HepG2 (cell line): ENCODE results near the gene CDH11. TPM values are rescaled to one million over a fixed set of nuclear protein-coding genes. Genes with fewer than 3 reads are reported as not detected.

Source experiments
- ATAC-seq: fragments of 200-7000 bp; cut with Tn5 transposase; 3 replicates; pipeline ENCODE4 v1.9.1; 2020; ENCODE audit warnings: mild to moderate bottlenecking, moderate library complexity
- BruUV-seq: library from RNA; stranded (reverse); fragments of 400-500 nt; replicated peaks from 2 replicates; lab custom pipeline; 2021; lab: Mats Ljungman, UMichigan
- CTCF ChIA-PET: fragments of 300-600 bp; formaldehyde crosslinking; extraction: SDS; loops from one replicate; lab custom pipeline; 2021; ENCODE audit warnings: low total read pairs, inconsistent platforms, low intra/inter-chr PET ratio; lab: Yijun Ruan, JAX
- POLR2A ChIA-PET: fragments of 350-600 bp; sonication (Branson Sonifier 250); formaldehyde crosslinking; loops from one replicate; lab custom pipeline; 2020; ENCODE audit warnings: antibody characterized with exemption, inconsistent platforms; lab: Yijun Ruan, JAX
- DNase-seq: peaks from one replicate; pipeline ENCODE4 v3.0.0-alpha.2; 2015; ENCODE audit warnings: low spot score
- FAIRE-seq: peaks from 3 replicates; lab custom pipeline; 2011; peaks lifted over from hg19 to GRCh38; lab: Jason Lieb, UNC
- H2AFZ ChIP-seq: one replicate; pipeline ENCODE4 v1.6.1; 2011; ENCODE audit warnings: low read length, inconsistent platforms
- H3K27ac ChIP-seq: fragments of 300-600 bp; 3 replicates; pipeline ENCODE4 v1.8.0; 2011; ENCODE audit warnings: mixed run types, mild to moderate bottlenecking, mixed read lengths, low read length, inconsistent platforms; ENCODE audit not compliant: insufficient read depth; ENCODE audit errors: extremely low read length
- H3K27me3 ChIP-seq, 2 experiments: fragments of 200-600 bp in 1 of 2; 2 replicates in 1 of 2; 3 replicates in 1 of 2; pipeline versions ENCODE4 v1.6.0 to v1.8.0; 2011; ENCODE audit warnings: low read length in 2 of 2, mild to moderate bottlenecking in 2 of 2, moderate library complexity in 2 of 2, inconsistent platforms in 1 of 2; ENCODE audit not compliant: insufficient read depth in 2 of 2, control insufficient read depth in 1 of 2
- H3K36me3 ChIP-seq, 2 experiments: fragments of 200-600 bp in 1 of 2; replicated peaks in 1 of 2; 2 replicates in 1 of 2; 3 replicates in 1 of 2; pipeline versions ENCODE4 v1.5.1 to v1.8.0; 2011; ENCODE audit warnings: low read length in 2 of 2, inconsistent platforms in 1 of 2; ENCODE audit not compliant: insufficient read depth in 2 of 2, control insufficient read depth in 1 of 2
- H3K4me1 ChIP-seq: 2 replicates; pipeline ENCODE4 v1.5.1; 2012; ENCODE audit warnings: low read length, inconsistent platforms; ENCODE audit not compliant: insufficient read depth
- H3K4me2 ChIP-seq: 2 replicates; pipeline ENCODE4 v1.6.0; 2011; ENCODE audit warnings: low read depth, low read length, inconsistent platforms
- H3K4me3 ChIP-seq, 3 experiments: fragments of 200-600 bp in 1 of 3; sonication (generic), shearing (Covaris generic) in 1 of 3; replicated peaks in 1 of 3; 2 replicates each; pipeline ENCODE4 v1.5.1; 2011 to 2016; ENCODE audit warnings: low read length in 3 of 3, inconsistent platforms in 2 of 3, low read depth in 2 of 3, mild to moderate bottlenecking in 2 of 3, control low read depth in 1 of 3, mixed read lengths in 1 of 3; ENCODE audit not compliant: insufficient read depth in 1 of 3
- H3K79me2 ChIP-seq: one replicate; pipeline ENCODE4 v1.6.1; 2011; ENCODE audit warnings: low read length, inconsistent platforms; ENCODE audit not compliant: insufficient read depth
- H3K9ac ChIP-seq: 2 replicates; pipeline ENCODE4 v1.6.0; 2011; ENCODE audit warnings: mild to moderate bottlenecking, low read depth, low read length, inconsistent platforms; ENCODE audit not compliant: insufficient read depth
- H3K9me3 ChIP-seq: 2 replicates; pipeline ENCODE4 v1.5.1; 2012; ENCODE audit warnings: mild to moderate bottlenecking, low read length
- H4K20me1 ChIP-seq: 2 replicates; pipeline ENCODE4 v1.6.0; 2011; ENCODE audit warnings: inconsistent platforms, mild to moderate bottlenecking, low read length, moderate library complexity; ENCODE audit not compliant: insufficient read depth
- ARHGAP35 ChIP-seq: sonication (generic); formaldehyde crosslinking; IDR thresholded peaks from 2 replicates; pipeline ENCODE4 v1.9.0; 2022; ENCODE audit warnings: mild to moderate bottlenecking, inconsistent platforms, moderate library complexity, missing genetic modification reagents, borderline replicate concordance
- KLF13 ChIP-seq: sonication (generic); formaldehyde crosslinking; IDR thresholded peaks from 2 replicates; pipeline ENCODE4 v1.4.0; 2020; ENCODE audit warnings: mild to moderate bottlenecking, missing genetic modification reagents
- KMT2B ChIP-seq: IDR thresholded peaks from 2 replicates; pipeline ENCODE4 v1.6.1; 2016; ENCODE audit warnings: missing genetic modification reagents, missing compliant biosample characterization
- RBAK ChIP-seq: sonication (generic); formaldehyde crosslinking; IDR thresholded peaks from 2 replicates; pipeline ENCODE4 v1.5.1; 2020; ENCODE audit warnings: mild to moderate bottlenecking, missing genetic modification reagents
- SRF ChIP-seq: IDR thresholded peaks from 2 replicates; pipeline ENCODE4 v1.6.1; 2011; ENCODE audit warnings: mild to moderate bottlenecking, low read depth, low read length, moderate library complexity
- ZNF136 ChIP-seq: sonication (generic); formaldehyde crosslinking; IDR thresholded peaks from 2 replicates; pipeline ENCODE4 v1.8.1; 2022; ENCODE audit warnings: low read depth, mild to moderate bottlenecking, moderate library complexity, missing genetic modification reagents
- ZNF337 ChIP-seq: sonication (generic); formaldehyde crosslinking; IDR thresholded peaks from 2 replicates; pipeline ENCODE4 v1.5.1; 2020; ENCODE audit warnings: missing genetic modification reagents, low read depth, mild to moderate bottlenecking, borderline replicate concordance
- ZNF562 ChIP-seq: sonication (generic); formaldehyde crosslinking; IDR thresholded peaks from 2 replicates; pipeline ENCODE4 v1.8.0; 2022; ENCODE audit warnings: missing genetic modification reagents, borderline replicate concordance
- ZNF570 ChIP-seq: sonication (generic); formaldehyde crosslinking; IDR thresholded peaks from 2 replicates; pipeline ENCODE4 v1.4.0; 2020; ENCODE audit warnings: mild to moderate bottlenecking, missing genetic modification reagents, borderline replicate concordance
- ZSCAN20 ChIP-seq: sonication (generic); formaldehyde crosslinking; IDR thresholded peaks from 2 replicates; pipeline ENCODE4 v1.4.0; 2020; ENCODE audit warnings: missing genetic modification reagents, mild to moderate bottlenecking, borderline replicate concordance
- WGBS: methylation state at CpG from one replicate; pipeline ENCODE4 v1.1.6; 2017; ENCODE audit warnings: low lambda C conversion rate; 5-methylcytosine and 5-hydroxymethylcytosine counted together
- in situ Hi-C: cut with HindIII; loops from 2 replicates; pipeline ENCODE4 v1.10.0; 2017; ENCODE audit warnings: low pct_unique_long_range_greater_than_20kb; ENCODE audit not compliant: extremely low pct_ligation_motif_present
- intact Hi-C: fragments of 100-400 bp; cut with micrococcal nuclease; formaldehyde crosslinking; loops from one replicate; pipeline ENCODE4 v1.10.0; 2022; ENCODE audit not compliant: unreplicated experiment
- polyA plus RNA-seq, 8 experiments: library from polyadenylated mRNA; depleted of rRNA in 3 of 8; stranded (reverse) in 7 of 8; unstranded in 1 of 8; fragments of >200 nt; fragmentation: Illumina TruSeq in 4 of 8; extraction: Trizol in 4 of 8; gene quantifications; 2 replicates each; pipeline versions ENCODE4 v1.2.1 to v1.2.3, GENCODE V29; 2011 to 2016; ENCODE audit warnings: low read depth in 4 of 8, missing spikeins in 1 of 8, mixed read lengths in 1 of 8; ENCODE audit not compliant: insufficient read depth in 1 of 8
- total RNA-seq, 5 experiments: library from RNA; depleted of rRNA; stranded (reverse); fragments of >200 nt; fragmentation: Illumina TruSeq; extraction: Trizol; gene quantifications; 2 replicates each; pipeline ENCODE4 v1.2.3, GENCODE V29; 2016; ENCODE audit warnings: low read depth in 1 of 5
- TF ChIP-seq, protein P1 (sequence below): sonication (generic); formaldehyde crosslinking; IDR thresholded peaks from 2 replicates; pipeline ENCODE4 v1.8.0; 2022; ENCODE audit warnings: missing genetic modification reagents, mild to moderate bottlenecking, borderline replicate concordance
- TF ChIP-seq, protein P2 (sequence below): IDR thresholded peaks from 2 replicates; pipeline ENCODE4 v1.6.1; 2016
- TF ChIP-seq, protein P3 (sequence below): sonication (generic); formaldehyde crosslinking; IDR thresholded peaks from 2 replicates; pipeline ENCODE4 v1.4.0; 2020; ENCODE audit warnings: missing genetic modification reagents

Gene CDH11
- total and polyA plus RNA-seq, 2 of the 13 experiments (the other 11 are each of a cell fraction or from before 2014, with no cell fraction given), result not detected

DNA sequence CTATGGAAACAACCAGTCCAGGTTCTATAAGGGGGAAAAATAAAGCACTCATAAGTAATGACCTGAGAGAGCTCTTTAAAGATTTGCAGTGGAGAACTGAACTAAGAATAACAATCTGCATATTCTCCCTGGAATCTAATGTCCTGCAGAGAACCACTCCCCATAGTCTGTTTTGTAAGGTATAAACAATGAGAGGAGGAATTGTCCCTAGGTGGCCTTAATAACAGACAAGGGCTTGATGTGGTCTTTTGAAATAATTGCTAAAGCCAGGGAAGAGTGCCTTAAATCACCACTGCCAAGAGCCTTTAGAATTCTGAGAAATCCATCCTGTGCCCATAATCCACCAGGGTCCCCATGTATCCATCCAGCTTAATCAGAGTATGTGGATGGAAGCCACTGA lies 106.3 kb downstream of the CDH11 start:
- Histone ChIP-seq H3K9me3 (peaks cover 60% of the 10 kb centered on the region), H3K4me3 (no peak overlapping the region), H3K4me2 (no peak overlapping the region), H4K20me1 (no peaks in the 10 kb centered on the region), H3K9ac (no peak overlapping the region), H3K27ac (no peak overlapping the region), H2AFZ (no peak overlapping the region), H3K36me3 (no peaks in the 10 kb centered on the region), H3K79me2 (no peaks in the 10 kb centered on the region), H3K27me3 (no peaks in the 10 kb centered on the region), H3K4me1 (no peaks in the 10 kb centered on the region)
- ATAC-seq (no peak), DNase-seq (no peak), FAIRE-seq (no peak)
- no TSS peak for BruUV-seq
- intact Hi-C loops, result no loop called here
- POLR2A ChIA-PET, result no interaction called here
- in situ Hi-C loops, result no loop called here
- CTCF ChIA-PET, result no interaction called here
- TF ChIP-seq KLF13 (no peak), ZNF136 (CRISPR knock-in tag) (no peak), RBAK (CRISPR knock-in tag) (no peak)

DNA sequence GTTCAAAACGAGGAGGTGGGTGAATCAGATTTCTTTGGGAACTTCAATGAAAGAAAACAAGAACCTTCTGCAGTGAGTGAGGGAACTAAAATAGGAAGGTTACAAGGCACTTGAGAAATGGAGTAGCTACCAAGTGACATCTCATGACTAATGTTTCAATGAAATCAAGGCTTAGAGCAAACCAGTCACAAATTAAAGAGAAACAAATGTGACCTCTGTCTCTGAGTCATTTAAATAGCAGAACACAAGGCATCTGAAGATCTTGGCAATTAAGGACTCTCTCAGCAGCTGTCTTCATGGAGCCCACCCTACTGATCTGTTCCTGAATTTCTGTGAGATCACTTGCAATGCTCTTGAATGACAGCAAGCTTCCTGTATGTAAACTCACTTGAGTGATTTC lies 109.5 kb downstream of the CDH11 start:
- intact Hi-C loops, result no loop called here
- CTCF ChIA-PET, result no interaction called here
- TF ChIP-seq ARHGAP35, result no peak
- TF ChIP-seq, protein P1, sequence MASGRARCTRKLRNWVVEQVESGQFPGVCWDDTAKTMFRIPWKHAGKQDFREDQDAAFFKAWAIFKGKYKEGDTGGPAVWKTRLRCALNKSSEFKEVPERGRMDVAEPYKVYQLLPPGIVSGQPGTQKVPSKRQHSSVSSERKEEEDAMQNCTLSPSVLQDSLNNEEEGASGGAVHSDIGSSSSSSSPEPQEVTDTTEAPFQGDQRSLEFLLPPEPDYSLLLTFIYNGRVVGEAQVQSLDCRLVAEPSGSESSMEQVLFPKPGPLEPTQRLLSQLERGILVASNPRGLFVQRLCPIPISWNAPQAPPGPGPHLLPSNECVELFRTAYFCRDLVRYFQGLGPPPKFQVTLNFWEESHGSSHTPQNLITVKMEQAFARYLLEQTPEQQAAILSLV (CRISPR knock-in tag), result no peak
- TF ChIP-seq, protein P2, sequence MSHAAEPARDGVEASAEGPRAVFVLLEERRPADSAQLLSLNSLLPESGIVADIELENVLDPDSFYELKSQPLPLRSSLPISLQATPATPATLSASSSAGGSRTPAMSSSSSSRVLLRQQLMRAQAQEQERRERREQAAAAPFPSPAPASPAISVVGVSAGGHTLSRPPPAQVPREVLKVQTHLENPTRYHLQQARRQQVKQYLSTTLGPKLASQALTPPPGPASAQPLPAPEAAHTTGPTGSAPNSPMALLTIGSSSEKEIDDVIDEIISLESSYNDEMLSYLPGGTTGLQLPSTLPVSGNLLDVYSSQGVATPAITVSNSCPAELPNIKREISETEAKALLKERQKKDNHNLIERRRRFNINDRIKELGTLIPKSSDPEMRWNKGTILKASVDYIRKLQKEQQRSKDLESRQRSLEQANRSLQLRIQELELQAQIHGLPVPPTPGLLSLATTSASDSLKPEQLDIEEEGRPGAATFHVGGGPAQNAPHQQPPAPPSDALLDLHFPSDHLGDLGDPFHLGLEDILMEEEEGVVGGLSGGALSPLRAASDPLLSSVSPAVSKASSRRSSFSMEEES (CRISPR knock-in tag), result no peak
- TF ChIP-seq SRF, result no peak
- no peak for TF ChIP-seq ZNF337 (CRISPR knock-in tag)
- TF ChIP-seq ZNF570 (CRISPR knock-in tag), result no peak
- TF ChIP-seq KMT2B (CRISPR knock-in tag), result no peak
- TF ChIP-seq, protein P3, sequence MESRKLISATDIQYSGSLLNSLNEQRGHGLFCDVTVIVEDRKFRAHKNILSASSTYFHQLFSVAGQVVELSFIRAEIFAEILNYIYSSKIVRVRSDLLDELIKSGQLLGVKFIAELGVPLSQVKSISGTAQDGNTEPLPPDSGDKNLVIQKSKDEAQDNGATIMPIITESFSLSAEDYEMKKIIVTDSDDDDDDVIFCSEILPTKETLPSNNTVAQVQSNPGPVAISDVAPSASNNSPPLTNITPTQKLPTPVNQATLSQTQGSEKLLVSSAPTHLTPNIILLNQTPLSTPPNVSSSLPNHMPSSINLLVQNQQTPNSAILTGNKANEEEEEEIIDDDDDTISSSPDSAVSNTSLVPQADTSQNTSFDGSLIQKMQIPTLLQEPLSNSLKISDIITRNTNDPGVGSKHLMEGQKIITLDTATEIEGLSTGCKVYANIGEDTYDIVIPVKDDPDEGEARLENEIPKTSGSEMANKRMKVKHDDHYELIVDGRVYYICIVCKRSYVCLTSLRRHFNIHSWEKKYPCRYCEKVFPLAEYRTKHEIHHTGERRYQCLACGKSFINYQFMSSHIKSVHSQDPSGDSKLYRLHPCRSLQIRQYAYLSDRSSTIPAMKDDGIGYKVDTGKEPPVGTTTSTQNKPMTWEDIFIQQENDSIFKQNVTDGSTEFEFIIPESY (CRISPR knock-in tag), result no peak
- no peak for TF ChIP-seq ZSCAN20 (CRISPR knock-in tag)
- no peak for TF ChIP-seq ZNF562 (CRISPR knock-in tag)

More for the DNA sequence above, 109.5 kb downstream of the CDH11 start:
- in situ Hi-C loops, result no loop called here
- no peak overlapping the region for H3K27ac ChIP-seq
- BruUV-seq, result no TSS peak
- no peak overlapping the region for H3K4me3 ChIP-seq
- ATAC-seq, result no peak
- H3K9me3 ChIP-seq, result peaks cover 39% of the 10 kb centered on the region
- no peaks in the 10 kb centered on the region for H4K20me1 ChIP-seq
- no peaks in the 10 kb centered on the region for H3K27me3 ChIP-seq
- H3K36me3 ChIP-seq, result no peaks in the 10 kb centered on the region
- DNase-seq, result no peak
- no peaks in the 10 kb centered on the region for H3K4me1 ChIP-seq
- no peaks in the 10 kb centered on the region for H3K79me2 ChIP-seq
- no peak for FAIRE-seq
- no peak overlapping the region for H3K4me2 ChIP-seq
- POLR2A ChIA-PET, result no interaction called here
- H2AFZ ChIP-seq, result no peak overlapping the region
- no peak overlapping the region for H3K9ac ChIP-seq
- WGBS, result 0% methylated on average over 1 of the region's 1 CpG
